Activated CD4-positive, alpha-beta T cell treated with anti-CD3 and anti-CD28 coated beads, Interleukin-2, amount 50 U/mL, for 24 hours (primary cell): ENCODE data around the gene PHF2.

Source experiments
- DNase-seq, 2 donors: peaks; one replicate each; pipeline ENCODE4 v3.0.0-alpha.2; 2020; ENCODE audit warnings: low read depth in 1 of 2, low spot score in 1 of 2

Gene PHF2

GRCh38 chr9:93649610-93650261 is 73.4 kb downstream of the PHF2 start:
- DNase-seq: no peak

GRCh38 chr9:93650448-93650847 is 74.1 kb downstream of the PHF2 start:
- DNase-seq: no peak

DNA sequence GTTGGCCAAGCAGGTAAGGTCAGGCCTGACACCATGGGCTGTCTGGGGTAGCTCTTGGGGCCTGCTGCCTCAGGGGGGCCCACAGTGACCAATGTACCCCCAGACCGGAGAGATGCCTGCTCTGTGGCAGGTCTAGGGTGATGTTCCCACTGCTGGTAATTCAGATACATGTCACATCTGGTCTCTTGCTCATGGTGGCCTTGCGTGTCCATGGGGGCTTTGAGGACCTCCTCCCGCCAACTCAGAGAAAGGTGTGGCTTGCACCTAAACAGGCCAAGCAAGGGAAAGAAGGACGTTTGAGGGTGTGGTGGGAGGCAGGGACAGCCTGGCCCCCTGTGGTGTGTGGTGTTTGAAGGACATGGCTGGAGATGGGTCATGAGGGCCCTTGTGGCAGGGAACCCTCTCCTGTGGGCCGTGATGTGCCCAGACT is 75.2 kb downstream of the PHF2 start:
- DNase-seq: no peak

GRCh38 chr9:93652604-93653592 is 76.5 kb downstream of the PHF2 start:
- no peak for DNase-seq

DNA sequence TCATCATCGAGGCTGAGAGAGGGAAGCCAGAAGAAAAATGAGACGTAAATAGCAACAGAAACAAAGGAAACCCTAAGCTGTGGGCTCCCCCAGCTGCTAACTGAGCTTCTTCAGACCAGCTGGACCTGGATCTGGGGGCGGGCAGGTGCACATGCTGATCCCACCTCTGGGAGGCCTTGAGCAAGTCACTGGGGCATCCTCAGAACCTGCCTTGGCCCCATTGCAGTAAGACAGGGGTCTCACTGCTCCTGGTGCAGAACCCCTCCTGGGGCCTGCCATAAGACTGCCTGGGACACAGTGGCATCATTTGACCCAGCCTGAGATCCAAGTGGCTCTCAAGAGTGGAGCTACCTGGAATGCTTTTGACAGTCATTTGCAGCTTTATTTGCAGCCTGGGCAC is 77.4 kb downstream of the PHF2 start:
- no peak for DNase-seq

GRCh38 chr9:93654351-93654961 is 78.1 kb downstream of the PHF2 start:
- DNase-seq: no peak

DNA sequence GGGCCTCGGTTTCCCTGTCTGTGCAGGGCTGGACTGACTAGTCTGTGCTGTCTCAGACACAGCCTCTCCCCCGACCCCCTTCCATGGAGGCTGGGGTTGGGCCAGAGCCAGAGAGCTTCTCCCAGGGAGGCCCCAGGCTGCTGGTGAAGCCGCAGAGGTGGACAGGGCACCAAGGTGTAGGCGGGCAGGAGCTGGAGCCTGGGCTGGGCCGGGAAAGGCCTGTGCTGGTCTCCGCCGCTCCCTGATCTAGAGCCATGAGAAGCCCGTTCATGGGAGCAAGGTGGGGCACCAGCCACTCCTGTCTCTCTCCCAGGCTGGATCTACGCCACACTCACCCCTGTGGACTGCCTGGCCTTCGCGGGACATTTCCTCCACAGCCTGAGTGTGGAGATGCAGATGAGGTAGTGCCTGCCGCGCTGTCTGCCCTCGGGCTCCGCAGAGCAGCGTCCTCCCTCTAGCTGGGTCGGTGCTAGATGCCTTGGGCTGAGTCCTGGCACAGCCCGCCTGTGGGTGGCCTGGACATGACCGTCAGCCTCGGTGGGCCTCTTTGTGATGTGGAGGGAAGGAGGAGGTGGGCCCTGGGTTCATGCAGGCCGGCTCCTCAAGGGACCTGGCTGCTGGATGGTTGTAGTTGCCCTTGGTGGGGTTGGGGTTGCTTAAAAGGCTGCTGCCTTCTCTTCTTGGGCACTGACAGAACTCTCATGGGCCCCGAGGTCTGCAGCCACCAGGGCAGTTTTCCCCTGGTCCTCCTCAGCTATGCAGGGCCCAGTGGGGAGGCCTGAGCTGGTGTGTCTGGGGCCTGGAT is 79.4 kb downstream of the PHF2 start:
- no peak for DNase-seq

DNA sequence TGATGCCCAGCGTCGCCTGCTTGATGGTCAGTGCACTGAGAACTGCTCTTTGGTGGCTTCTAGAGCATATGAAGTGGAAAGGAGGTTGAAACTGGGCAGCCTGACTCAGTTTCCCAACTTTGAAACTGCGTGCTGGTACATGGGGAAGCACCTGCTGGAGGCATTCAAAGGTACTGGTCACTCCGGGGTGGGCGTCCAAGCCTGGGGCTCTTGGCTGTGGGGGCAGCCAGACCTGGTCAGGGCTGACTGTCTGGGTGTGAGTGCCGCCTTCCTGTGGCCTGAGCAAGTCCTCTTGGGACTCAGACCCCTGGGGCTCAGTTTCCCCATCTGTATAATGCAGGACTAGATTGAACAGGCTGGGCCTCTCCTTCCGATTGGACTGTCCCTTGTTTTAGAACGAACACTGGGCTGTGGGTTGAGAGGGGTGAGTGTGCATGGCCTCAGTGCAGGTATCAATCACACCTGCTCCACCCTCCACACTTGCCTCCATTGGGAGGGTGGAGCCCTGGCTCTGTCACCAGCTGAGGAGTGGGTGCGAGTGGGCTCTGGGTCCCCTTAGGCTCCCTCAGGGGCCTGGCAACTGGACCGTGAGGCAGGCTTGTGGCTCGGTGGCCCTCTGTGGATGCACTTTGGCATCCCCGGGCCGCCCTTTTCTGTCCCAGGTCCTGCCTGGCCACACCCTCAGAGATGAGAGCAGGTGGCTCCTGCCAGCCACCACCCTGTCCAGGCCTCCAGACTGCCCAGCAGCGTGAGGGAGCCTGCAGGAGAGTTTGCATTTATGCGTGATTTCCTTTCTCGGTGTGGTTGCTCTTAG is 80.2 kb downstream of the PHF2 start:
- DNase-seq: no peak

GRCh38 chr9:93657331-93658111 is 81.1 kb downstream of the PHF2 start:
- DNase-seq: no peak

DNA sequence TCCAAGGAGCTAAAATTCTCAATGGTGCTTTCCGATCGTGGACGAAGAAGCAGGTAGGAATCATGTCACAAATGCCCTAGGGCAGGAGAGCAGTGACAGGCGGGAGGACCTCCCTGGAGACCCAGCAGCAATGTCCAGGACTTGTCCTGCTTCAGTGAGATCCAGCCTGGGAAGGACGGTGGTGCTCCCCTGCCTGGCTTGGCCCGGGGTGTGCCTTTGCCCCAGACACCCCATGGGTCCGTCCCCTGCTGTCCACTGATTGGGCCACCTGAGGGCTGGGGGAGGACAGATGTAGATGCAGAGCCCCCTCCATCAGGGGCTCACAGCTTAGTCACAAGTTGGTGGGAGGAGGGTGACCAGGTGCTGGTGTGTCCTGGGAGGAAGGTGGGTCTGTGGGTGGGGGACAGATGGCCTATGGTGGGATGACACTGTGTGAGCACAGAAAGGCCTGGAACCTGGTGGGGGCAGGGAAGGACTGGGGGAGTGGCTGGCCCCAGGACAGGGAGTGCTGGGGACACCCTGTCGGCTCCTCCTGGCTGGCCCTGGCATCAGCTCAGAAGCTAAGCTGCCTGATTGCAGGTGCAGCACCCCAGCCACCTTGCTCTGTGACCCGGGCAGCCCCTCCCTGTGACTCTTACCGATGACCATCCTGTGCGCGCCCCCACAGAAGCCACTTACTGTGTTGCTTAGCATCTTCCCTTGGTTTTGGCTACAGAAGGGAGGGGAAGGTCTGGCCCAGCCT is 82.0 kb downstream of the PHF2 start:
- DNase-seq: no peak

DNA sequence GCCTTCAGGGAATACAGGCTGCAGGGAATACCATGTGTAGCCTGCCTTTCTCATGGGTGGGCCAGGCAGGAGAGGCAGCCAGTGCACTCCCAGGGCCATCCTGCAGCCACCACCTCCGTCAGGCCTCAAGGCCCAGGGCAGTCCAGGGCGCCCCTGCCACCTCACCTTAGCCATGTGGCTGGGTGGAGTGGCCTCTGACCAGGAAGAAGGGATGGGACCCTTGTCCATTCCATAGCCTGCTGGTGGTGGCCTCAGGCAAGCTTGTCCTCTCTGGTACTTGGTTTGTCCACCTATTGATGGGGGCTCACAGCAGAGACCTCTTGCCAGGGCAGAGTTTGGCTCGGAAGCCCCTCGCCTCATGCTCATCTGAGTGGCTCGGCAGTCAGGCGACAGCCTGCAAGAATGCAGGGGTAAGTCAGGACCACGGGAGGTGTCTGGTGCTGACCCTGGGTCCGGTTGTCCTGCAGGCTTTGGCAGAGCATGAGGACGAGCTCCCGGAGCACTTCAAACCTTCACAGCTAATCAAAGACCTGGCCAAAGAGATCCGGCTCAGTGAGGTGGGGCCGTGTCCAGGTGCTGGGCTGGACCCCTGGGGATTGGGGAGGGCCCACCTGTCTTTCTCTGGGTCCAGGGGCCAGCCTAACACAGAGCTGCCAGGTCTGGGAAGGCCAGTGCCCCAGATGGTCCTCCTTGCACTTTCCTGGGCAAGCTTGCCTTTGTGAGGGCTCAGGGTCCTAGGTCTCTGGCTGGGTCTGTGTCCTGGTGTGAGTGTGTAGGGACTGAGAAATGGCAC is 82.9 kb downstream of the PHF2 start:
- DNase-seq: no peak

- no peak for DNase-seq
Observed at GRCh38 chr9:93659837-93660177, 83.4 kb downstream of the PHF2 start.

DNA sequence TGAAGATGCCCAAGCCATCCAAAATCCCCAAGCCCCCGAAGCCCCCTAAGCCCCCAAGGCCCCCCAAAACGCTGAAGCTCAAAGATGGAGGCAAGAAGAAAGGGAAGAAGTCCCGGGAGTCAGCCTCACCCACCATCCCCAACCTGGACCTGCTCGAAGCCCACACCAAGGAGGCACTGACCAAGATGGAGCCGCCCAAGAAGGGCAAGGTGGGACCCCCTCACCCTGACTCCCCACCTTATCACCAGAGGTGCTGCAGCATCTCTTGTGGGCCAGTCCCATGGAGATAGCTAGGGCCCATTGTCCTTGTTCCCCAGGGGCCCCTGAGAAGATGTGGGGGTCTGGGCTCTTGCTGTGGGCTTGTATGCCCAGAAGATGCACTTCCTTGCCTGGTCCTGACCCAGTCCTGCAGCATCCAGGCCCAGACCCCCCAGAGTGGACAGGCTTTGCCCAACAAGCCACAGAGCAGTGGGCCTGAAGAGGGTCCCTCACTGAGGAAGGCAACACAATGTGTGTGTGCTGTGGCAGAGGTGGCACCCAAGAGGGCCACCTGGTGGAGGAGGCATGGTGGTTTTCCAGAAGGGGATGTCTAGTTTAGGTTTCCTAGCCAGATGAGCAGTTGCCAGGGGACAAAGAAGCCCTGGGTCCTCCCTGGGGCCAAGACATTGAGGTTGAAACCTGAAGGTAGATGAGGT is 84.1 kb downstream of the PHF2 start:
- no peak for DNase-seq

- DNase-seq: no peak
Observed at GRCh38 chr9:93661591-93661990, 85.2 kb downstream of the PHF2 start.

- DNase-seq: no peak
Observed at GRCh38 chr9:93662016-93662638, 85.7 kb downstream of the PHF2 start.

DNA sequence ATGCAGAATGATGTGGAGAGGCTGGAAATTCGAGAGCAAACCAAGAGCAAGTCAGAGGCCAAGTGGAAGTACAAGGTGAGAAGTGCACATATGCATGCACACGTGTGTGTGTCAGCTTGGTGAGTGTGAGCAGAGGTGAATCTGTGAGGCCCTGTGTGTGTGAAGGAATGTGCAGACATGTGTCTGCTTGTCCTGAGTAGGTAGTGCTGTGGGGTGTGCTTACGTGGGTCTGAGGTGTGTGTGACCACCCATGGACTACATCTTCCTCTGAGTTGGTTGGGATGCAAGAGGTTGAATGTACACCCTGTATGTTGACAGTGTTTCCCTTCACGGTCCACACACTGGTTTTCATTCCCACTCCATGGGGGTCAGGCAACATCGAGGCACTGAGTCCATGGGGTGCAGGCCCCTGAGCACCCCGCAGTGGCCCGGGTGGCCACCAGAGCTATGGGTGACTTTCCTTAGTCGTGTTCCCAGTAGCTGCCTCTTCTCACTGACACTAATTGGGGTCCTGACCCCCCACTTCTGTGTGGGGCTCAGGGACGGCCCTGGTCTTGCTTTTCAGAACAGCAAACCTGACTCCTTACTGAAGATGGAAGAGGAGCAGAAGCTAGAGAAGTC is 86.7 kb downstream of the PHF2 start:
- DNase-seq: no peak
